GM18867 (cell line): ENCODE results near the gene IL36G.

ENCODE experiments used
- ATAC-seq: cut with Tn5 transposase; IDR thresholded peaks from one replicate; pipeline ENCODE4 v1.9.1; 2021; ENCODE audit warnings: mild to moderate bottlenecking, moderate library complexity; ENCODE audit not compliant: unreplicated experiment

The IL36G gene

GRCh38 chr2:113015042-113015441 is 37.2 kb downstream of the IL36G start:
- ATAC-seq = no peak

- ATAC-seq = no peak
Observed at GRCh38 chr2:113015655-113016054, 37.8 kb downstream of the IL36G start.

- ATAC-seq = no peak
Observed at GRCh38 chr2:113018509-113018908, 40.7 kb downstream of the IL36G start.

- ATAC-seq = no peak
Observed at GRCh38 chr2:113021312-113021711, 43.5 kb downstream of the IL36G start.

- no peak for ATAC-seq
Observed at GRCh38 chr2:113024764-113025163, 47.0 kb downstream of the IL36G start.

- no peak for ATAC-seq
Observed at GRCh38 chr2:113025737-113026136, 47.9 kb downstream of the IL36G start.

- ATAC-seq = no peak
Observed at GRCh38 chr2:113027691-113028090, 49.9 kb downstream of the IL36G start.

GRCh38 chr2:113028112-113028511 is 50.3 kb downstream of the IL36G start:
- no peak for ATAC-seq

- no peak for ATAC-seq
Observed at GRCh38 chr2:113032737-113033136, 54.9 kb downstream of the IL36G start.

- ATAC-seq = no peak
Observed at GRCh38 chr2:113034016-113034415, 56.2 kb downstream of the IL36G start.
